Naive B cell (primary cell): ENCODE data around the gene ZFPM1. TPM values are rescaled to one million over a fixed set of nuclear protein-coding genes. Genes with fewer than 3 reads are reported as not detected.

ENCODE experiments used
- ATAC-seq, 2 donors: fragments of 150-1000 bp; cut with Tn5 transposase; 2 replicates each; pipeline ENCODE4 v1.10.0; 2021; ENCODE audit warnings: low read depth in 2 of 2, mild to moderate bottlenecking in 2 of 2, moderate library complexity in 2 of 2
- DNase-seq: peaks from one replicate; pipeline ENCODE4 v3.0.0; 2022
- H3K27ac Mint-ChIP-seq, 6 donors: one replicate each; pipeline ENCODE4 v1.8.0; 2020 to 2022; ENCODE audit warnings: mild to moderate bottlenecking in 6 of 6, mixed read lengths in 6 of 6, moderate library complexity in 5 of 6, inconsistent platforms in 2 of 6
- H3K27me3 Mint-ChIP-seq, 3 donors: one replicate each; pipeline ENCODE4 v1.8.0; 2021 to 2022; ENCODE audit warnings: mixed read lengths in 3 of 3, mild to moderate bottlenecking in 1 of 3
- H3K36me3 Mint-ChIP-seq, 2 donors: one replicate each; pipeline ENCODE4 v1.8.0; 2020 to 2022; ENCODE audit warnings: mixed read lengths in 2 of 2, inconsistent platforms in 1 of 2, mild to moderate bottlenecking in 1 of 2
- H3K4me1 Mint-ChIP-seq, 3 donors: one replicate each; pipeline ENCODE4 v1.8.0; 2020 to 2022; ENCODE audit warnings: mixed read lengths in 3 of 3, inconsistent platforms in 1 of 3, mild to moderate bottlenecking in 1 of 3, moderate library complexity in 1 of 3
- H3K4me3 Mint-ChIP-seq, 8 donors: one replicate each; pipeline ENCODE4 v1.8.0; 2020 to 2022; ENCODE audit warnings: mild to moderate bottlenecking in 8 of 8, mixed read lengths in 8 of 8, moderate library complexity in 8 of 8, inconsistent platforms in 2 of 8
- H3K9me3 Mint-ChIP-seq, 7 donors: one replicate each; pipeline ENCODE4 v1.8.0; 2020 to 2022; ENCODE audit warnings: mixed read lengths in 7 of 7, mild to moderate bottlenecking in 5 of 7, inconsistent platforms in 2 of 7, moderate library complexity in 1 of 7
- polyA plus RNA-seq, 6 donors: library from polyadenylated mRNA; unstranded; fragments of 300-500 nt; fragmentation: Illumina TruSeq; gene quantifications; one replicate each; pipeline ENCODE4 v1.2.3, GENCODE V29; 2021; ENCODE audit warnings: low read depth in 6 of 6

ZFPM1 gene
- polyA plus RNA-seq, 6 donors from 2014 or later: 0.09 to 0.46 (median 0.28) TPM

DNA sequence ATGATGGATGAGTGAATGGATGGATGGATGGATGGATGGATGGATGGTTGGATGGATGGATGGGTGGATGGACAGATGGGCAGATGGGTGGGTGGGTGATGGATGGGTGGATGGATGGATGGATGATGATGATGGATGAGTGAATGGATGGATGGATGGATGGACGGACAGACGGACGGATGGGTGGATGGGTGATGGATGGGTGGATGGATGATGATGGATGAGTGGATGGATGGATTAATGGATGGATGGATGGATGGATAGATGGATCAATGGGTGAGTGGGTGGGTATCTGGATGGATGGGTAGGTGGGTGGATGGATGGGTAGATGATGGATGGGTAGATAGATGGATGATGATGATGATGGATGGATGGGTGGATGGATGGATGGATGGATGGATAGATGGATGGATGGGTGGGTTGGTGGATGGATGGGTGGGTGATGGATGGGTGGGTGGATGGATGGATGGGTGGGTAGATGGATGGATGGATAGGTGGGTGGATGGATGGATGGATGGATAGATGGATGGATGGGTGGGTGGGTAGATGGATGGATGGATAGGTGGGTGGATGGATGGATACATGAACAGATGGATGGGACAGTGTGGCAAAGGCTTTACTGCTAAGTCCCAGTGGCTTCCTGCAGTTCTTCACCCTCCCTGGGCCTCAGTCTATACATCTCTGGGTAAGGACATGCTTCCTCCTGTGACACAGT lies 30.2 kb upstream of the ZFPM1 start:
- Mint-ChIP-seq H3K36me3 (no peaks in the 10 kb centered on the region), H3K27me3 (peaks cover 0 to 5% (median 0%) of the 10 kb centered on the region in 3 donors), H3K4me1 (peaks cover 8 to 13% (median 11%) of the 10 kb centered on the region in 3 donors), H3K4me3 (no peak overlapping the region), H3K9me3 (peaks cover 0 to 2% (median 0%) of the 10 kb centered on the region in 7 donors), H3K27ac (no peak overlapping the region)
- no peak for DNase-seq
- ATAC-seq: no peak

DNA sequence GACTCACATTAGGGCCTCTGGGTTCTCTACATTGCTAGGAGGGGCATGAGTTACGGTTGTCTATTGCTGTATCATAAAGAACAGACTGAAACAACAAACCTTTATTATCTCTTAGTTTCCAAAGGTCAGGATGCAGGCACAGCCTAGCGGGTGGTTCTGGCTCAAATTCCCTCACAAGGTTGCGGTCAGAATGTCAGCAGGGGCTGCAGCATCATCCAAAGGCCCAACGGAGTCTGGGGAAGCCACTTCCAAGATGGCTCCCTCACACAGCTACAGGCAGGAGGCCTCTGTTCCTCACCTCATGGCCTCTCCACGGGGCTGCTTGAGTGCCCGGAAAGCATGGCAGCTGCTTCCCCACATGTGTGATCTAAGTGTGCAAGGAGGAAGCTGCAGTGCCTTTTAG lies 29.6 kb upstream of the ZFPM1 start:
- Mint-ChIP-seq H3K27me3 (peaks cover 0 to 5% (median 0%) of the 10 kb centered on the region in 3 donors), H3K9me3 (peaks cover 0 to 2% (median 0%) of the 10 kb centered on the region in 7 donors), H3K27ac (no peak overlapping the region), H3K36me3 (no peaks in the 10 kb centered on the region), H3K4me1 (peaks cover 8 to 13% (median 11%) of the 10 kb centered on the region in 3 donors), H3K4me3 (no peak overlapping the region)
- DNase-seq: no peak
- ATAC-seq: no peak

DNA sequence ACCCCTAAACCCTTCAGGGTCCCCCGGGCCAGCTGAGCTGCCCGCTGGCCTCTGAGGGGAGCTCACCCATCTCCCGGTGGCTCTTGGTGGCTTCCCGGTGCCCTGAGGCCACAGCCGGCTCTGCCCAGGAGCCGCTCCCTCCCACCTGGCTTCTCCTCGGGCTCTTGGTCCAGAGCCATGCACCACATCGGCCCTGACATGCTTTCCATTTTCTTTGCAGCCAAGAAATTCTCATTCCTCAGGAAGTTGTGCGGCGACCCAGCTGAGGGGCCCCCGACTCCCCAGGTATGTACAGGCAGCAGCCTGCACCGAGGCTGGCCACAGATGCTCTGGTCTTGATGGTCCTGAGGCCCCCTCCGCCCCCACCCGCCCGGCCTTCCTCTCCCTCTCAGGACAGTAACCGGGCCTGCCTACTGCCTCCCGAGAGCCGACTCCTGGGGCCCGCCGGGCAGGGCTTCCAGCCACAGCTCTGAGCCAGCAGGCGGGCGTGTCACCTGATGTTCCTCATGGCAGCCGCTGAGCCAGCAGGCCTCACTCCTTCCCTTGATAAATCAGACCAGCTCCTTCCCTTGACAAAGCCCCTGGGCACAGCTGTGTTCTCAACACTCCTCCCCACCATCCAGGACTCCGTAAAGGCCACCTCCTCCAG lies 28.4 kb upstream of the ZFPM1 start:
- no peaks in the 10 kb centered on the region for H3K36me3 Mint-ChIP-seq
- H3K9me3 Mint-ChIP-seq: peaks cover 0 to 2% (median 0%) of the 10 kb centered on the region in 7 donors
- ATAC-seq (no peak), DNase-seq (no peak)
- H3K27ac Mint-ChIP-seq: peak overlapping the region in 1 of 6 donors; percentile 78
- peak overlapping the region in 1 of 8 donors; percentile 45 for H3K4me3 Mint-ChIP-seq
- H3K27me3 Mint-ChIP-seq: no peaks in the 10 kb centered on the region
- H3K4me1 Mint-ChIP-seq: peaks cover 9 to 14% (median 11%) of the 10 kb centered on the region in 3 donors

DNA sequence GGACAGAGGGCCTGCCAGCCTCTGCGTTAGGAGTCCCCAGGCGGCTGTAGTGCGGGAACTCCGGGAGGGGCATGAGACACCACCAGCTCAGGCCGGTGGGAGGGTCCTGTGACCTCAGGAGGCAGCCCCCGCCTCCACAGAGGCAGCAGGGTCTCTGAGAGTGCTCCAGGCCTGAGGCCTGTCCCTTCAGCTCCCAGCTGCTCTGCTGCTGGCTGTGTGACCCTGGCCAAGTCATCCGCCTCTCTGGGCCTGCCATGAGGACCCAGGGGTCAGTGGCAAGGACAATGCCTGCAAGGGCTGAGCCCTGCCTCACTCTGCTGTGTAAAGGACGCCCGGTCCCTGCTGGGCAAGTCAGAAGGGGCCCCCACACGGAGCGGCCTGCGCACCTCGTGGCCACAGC lies 27.1 kb upstream of the ZFPM1 start:
- H3K27me3 Mint-ChIP-seq: no peaks in the 10 kb centered on the region
- no peak overlapping the region for H3K27ac Mint-ChIP-seq
- H3K4me1 Mint-ChIP-seq: peaks cover 12 to 18% (median 13%) of the 10 kb centered on the region in 3 donors
- H3K36me3 Mint-ChIP-seq: no peaks in the 10 kb centered on the region
- peaks cover 0 to 2% (median 0%) of the 10 kb centered on the region in 7 donors for H3K9me3 Mint-ChIP-seq
- H3K4me3 Mint-ChIP-seq: no peak overlapping the region
- ATAC-seq (no peak), DNase-seq (no peak)

DNA sequence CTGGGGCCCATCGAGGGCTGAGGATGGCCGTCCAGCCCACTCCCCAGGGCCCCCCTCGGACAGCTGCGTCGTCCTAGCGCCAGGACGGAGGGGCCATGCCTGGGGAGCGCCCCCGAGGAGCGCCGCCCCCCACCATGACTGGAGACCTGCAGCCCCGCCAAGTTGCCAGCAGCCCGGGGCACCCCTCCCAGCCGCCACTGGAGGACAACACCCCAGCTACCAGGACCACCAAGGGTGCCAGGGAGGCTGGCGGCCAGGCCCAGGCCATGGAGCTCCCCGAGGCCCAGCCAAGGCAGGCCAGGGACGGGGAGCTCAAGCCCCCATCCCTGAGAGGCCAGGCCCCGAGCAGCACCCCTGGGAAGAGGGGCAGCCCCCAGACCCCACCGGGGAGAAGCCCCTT lies 25.7 kb upstream of the ZFPM1 start:
- no peaks in the 10 kb centered on the region for H3K36me3 Mint-ChIP-seq
- peaks cover 0 to 2% (median 0%) of the 10 kb centered on the region in 7 donors for H3K9me3 Mint-ChIP-seq
- DNase-seq: no peak
- no peaks in the 10 kb centered on the region for H3K27me3 Mint-ChIP-seq
- peak overlapping the region in 1 of 6 donors; percentile 15 for H3K27ac Mint-ChIP-seq
- peaks cover 12 to 22% (median 20%) of the 10 kb centered on the region in 3 donors for H3K4me1 Mint-ChIP-seq
- H3K4me3 Mint-ChIP-seq: no peak overlapping the region
- no peak for ATAC-seq

DNA sequence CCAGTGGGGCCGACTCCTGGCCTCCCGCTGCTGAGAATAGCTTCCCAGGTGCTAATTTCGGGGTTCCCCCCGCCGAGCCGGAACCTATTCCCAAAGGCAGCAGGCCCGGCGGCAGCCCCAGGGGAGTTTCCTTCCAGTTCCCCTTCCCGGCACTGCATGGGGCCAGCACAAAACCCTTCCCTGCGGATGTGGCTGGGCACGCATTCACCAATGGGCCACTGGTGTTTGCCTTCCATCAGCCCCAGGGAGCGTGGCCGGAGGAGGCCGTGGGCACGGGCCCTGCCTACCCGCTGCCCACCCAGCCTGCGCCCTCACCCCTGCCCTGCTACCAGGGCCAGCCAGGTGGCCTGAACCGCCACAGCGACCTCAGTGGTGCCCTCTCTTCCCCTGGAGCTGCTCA lies 24.9 kb upstream of the ZFPM1 start:
- H3K27ac Mint-ChIP-seq: no peak overlapping the region
- H3K4me3 Mint-ChIP-seq: no peak overlapping the region
- H3K9me3 Mint-ChIP-seq: no peaks in the 10 kb centered on the region
- H3K4me1 Mint-ChIP-seq: peaks cover 12 to 18% (median 17%) of the 10 kb centered on the region in 3 donors
- H3K36me3 Mint-ChIP-seq: no peaks in the 10 kb centered on the region
- ATAC-seq: no peak
- no peak for DNase-seq
- no peaks in the 10 kb centered on the region for H3K27me3 Mint-ChIP-seq

DNA sequence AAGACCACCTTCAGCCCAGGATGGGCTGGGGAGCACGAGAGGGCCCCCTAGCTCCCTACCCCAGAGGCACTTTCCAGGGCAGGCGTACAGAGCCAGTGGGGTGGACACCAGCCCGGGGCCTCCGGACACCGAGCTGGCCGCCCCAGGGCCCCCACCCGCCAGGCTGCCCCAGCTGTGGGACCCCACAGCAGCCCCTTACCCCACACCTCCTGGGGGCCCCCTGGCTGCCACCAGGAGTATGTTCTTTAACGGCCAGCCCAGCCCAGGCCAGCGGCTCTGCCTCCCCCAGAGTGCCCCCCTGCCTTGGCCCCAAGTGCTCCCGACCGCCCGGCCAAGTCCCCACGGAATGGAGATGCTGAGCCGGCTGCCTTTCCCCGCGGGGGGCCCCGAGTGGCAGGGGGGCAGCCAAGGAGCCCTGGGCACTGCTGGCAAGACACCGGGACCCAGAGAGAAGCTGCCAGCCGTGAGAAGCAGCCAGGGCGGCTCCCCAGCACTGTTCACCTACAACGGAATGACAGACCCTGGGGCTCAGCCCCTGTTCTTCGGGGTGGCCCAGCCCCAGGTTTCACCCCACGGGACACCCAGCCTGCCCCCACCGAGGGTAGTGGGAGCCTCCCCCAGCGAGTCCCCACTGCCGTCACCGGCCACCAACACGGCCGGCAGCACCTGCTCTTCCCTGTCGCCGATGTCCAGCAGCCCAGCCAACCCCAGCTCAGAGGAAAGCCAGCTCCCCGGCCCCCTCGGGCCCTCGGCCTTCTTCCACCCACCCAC lies 24.3 kb upstream of the ZFPM1 start:
- ATAC-seq (no peak), DNase-seq (no peak)
- Mint-ChIP-seq H3K27me3 (no peaks in the 10 kb centered on the region), H3K9me3 (no peaks in the 10 kb centered on the region), H3K4me3 (peak overlapping the region in 7 of 8 donors; percentile 5 to 56 (median 32)), H3K4me1 (peaks cover 12 to 16% (median 14%) of the 10 kb centered on the region in 3 donors), H3K36me3 (no peaks in the 10 kb centered on the region), H3K27ac (peak overlapping the region in 1 of 6 donors; percentile 38)

DNA sequence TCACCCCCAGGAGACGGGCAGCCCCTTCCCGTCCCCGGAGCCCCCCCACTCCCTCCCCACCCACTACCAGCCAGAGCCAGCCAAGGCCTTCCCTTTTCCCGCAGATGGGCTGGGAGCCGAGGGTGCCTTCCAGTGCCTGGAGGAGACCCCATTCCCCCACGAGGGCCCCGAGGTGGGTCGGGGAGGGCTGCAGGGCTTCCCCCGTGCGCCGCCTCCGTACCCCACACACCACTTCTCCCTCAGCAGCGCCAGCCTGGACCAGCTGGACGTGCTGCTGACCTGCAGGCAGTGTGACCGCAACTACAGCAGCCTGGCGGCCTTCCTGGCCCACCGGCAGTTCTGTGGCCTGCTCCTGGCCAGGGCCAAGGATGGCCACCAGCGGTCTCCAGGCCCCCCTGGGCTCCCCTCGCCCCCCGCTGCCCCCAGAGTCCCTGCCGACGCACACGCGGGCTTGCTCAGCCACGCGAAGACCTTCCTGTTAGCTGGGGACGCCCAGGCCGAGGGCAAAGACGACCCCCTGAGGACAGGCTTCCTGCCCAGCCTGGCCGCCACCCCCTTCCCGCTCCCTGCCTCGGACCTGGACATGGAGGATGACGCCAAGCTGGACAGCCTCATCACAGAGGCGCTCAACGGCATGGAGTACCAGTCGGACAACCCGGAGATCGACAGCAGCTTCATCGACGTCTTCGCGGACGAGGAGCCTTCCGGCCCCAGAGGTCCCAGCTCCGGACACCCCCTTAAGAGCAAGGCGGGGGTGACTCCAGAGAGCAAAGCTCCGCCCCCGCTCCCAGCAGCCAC lies 23.5 kb upstream of the ZFPM1 start:
- ATAC-seq (no peak), DNase-seq (no peak)
- Mint-ChIP-seq H3K4me3 (peak overlapping the region; percentile 66 to 85 (median 74)), H3K36me3 (no peaks in the 10 kb centered on the region), H3K4me1 (peaks cover 12 to 14% (median 13%) of the 10 kb centered on the region in 3 donors), H3K27me3 (no peaks in the 10 kb centered on the region), H3K9me3 (no peaks in the 10 kb centered on the region), H3K27ac (peak overlapping the region in 5 of 6 donors; percentile 44 to 81 (median 75))

DNA sequence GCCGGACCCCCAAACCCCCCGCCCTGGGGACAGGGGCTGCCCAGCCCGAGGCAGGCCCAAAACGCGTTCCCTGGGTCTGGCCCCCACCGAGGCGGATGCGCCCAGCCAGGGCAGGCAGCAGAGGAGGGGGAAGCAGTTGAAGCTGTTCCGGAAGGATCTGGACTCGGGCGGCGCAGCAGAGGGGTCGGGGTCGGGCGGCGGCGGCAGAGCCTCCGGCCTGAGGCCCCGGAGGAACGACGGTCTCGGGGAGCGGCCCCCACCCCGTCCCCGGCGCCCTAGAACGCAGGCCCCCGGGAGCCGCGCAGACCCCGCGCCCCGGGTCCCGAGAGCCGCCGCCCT lies 22.9 kb upstream of the ZFPM1 start:
- Mint-ChIP-seq H3K9me3 (no peaks in the 10 kb centered on the region), H3K27ac (peak overlapping the region in 2 of 6 donors; percentile 79 to 81)

DNA sequence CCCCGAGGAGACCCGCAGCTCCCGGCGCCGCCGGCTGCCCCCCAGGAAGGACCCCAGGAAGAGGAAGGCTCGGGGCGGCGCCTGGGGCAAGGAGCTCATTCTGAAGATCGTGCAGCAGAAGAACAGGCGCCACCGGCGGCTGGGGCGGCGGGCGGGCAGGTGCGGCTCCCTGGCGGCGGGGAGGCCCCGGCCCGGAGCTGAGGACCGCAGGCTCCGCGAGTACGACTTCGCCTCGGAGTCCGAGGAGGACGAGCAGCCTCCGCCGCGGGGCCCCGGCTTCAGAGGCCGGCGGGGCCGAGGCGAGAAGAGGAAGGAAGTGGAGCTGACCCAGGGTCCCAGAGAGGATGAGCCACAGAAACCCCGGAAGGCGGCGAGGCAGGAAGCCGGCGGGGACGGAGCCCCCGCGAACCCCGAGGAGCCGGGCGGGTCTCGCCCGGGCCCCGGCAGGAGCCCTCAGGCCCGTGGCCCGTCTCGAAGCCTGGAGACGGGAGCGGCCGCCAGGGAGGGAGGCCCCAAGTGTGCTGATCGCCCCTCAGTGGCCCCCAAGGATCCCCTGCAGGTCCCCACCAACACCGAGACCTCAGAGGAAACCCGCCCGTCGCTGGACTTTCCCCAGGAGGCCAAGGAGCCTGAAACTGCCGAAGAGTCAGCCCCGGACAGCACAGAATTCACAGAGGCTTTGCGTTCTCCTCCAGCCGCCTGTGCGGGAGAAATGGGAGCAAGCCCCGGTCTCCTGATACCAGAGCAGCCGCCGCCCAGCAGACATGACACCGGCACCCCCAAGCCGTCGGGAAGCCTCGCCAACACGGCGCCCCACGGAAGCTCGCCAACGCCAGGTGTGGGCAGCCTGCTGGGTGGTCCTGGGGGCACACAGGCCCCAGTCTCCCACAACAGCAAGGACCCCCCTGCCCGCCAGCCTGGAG lies 22.3 kb upstream of the ZFPM1 start:
- Mint-ChIP-seq H3K36me3 (no peaks in the 10 kb centered on the region), H3K27me3 (no peaks in the 10 kb centered on the region), H3K27ac (peak overlapping the region in 2 of 6 donors; percentile 81 to 90), H3K9me3 (no peaks in the 10 kb centered on the region), H3K4me1 (peaks cover 9 to 10% (median 9%) of the 10 kb centered on the region in 3 donors), H3K4me3 (peak overlapping the region; percentile 69 to 87 (median 78))
- ATAC-seq (peak; percentile 71 to 76), DNase-seq (peak; percentile 60)

More for the DNA sequence above, 22.9 kb upstream of the ZFPM1 start:
- H3K36me3 Mint-ChIP-seq: no peaks in the 10 kb centered on the region
- H3K4me3 Mint-ChIP-seq: peak overlapping the region; percentile 66 to 85 (median 74)
- H3K27me3 Mint-ChIP-seq: no peaks in the 10 kb centered on the region
- peaks cover 9 to 12% (median 11%) of the 10 kb centered on the region in 3 donors for H3K4me1 Mint-ChIP-seq
- ATAC-seq (peak; percentile 37 to 45), DNase-seq (no peak)

DNA sequence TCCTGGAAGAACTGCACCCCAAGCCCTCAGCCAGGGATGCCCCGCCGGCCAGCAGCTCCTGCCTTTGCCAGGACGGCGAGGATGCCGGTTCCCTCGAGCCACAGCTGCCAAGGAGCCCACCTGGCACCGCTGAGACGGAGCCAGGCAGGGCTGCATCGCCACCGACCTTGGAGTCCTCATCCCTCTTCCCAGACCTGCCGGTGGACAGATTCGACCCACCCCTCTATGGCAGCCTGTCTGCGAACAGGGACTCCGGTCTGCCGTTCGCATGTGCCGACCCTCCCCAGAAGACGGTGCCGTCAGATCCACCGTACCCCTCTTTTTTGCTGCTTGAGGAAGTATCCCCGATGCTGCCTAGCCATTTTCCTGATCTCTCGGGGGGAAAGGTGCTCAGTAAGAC lies 21.4 kb upstream of the ZFPM1 start:
- H3K27me3 Mint-ChIP-seq: no peaks in the 10 kb centered on the region
- H3K9me3 Mint-ChIP-seq: no peaks in the 10 kb centered on the region
- DNase-seq (no peak), ATAC-seq (no peak)
- no peaks in the 10 kb centered on the region for H3K36me3 Mint-ChIP-seq
- peaks cover 9 to 10% (median 9%) of the 10 kb centered on the region in 3 donors for H3K4me1 Mint-ChIP-seq
- peak overlapping the region; percentile 69 to 87 (median 77) for H3K4me3 Mint-ChIP-seq
- peak overlapping the region in 3 of 6 donors; percentile 36 to 81 (median 54) for H3K27ac Mint-ChIP-seq

DNA sequence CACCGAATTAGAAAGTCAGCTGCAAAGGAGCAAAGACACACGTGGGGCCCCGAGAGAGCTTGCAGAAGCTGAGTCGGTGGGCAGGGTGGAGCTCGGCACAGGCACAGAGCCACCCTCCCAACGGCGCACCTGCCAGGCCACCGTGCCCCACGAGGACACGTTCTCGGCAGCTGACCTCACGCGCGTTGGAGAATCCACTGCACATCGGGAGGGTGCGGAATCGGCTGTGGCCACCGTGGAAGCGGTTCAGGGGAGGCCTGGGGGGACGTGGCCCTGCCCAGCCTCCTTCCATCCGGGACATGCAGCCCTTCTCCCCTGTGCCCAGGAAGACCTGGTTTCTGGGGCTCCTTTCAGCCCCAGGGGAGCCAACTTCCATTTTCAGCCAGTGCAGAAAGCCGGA lies 20.9 kb upstream of the ZFPM1 start:
- ATAC-seq (no peak), DNase-seq (no peak)
- Mint-ChIP-seq H3K27me3 (no peaks in the 10 kb centered on the region), H3K9me3 (no peaks in the 10 kb centered on the region), H3K4me3 (peak overlapping the region; percentile 47 to 79 (median 74)), H3K27ac (peak overlapping the region in 2 of 6 donors; percentile 42 to 81), H3K4me1 (peaks cover 9 to 10% (median 9%) of the 10 kb centered on the region in 3 donors), H3K36me3 (no peaks in the 10 kb centered on the region)
